ENCODE data around the gene CRYBA4. TPM values are rescaled to one million over a fixed set of nuclear protein-coding genes. Genes with fewer than 3 reads are reported as not detected.

The CRYBA4 gene
- polyA plus RNA-seq, 1 donor (not counting 4 experiments of a cell fraction or from before 2014, with no cell fraction given), result not detected

DNA sequence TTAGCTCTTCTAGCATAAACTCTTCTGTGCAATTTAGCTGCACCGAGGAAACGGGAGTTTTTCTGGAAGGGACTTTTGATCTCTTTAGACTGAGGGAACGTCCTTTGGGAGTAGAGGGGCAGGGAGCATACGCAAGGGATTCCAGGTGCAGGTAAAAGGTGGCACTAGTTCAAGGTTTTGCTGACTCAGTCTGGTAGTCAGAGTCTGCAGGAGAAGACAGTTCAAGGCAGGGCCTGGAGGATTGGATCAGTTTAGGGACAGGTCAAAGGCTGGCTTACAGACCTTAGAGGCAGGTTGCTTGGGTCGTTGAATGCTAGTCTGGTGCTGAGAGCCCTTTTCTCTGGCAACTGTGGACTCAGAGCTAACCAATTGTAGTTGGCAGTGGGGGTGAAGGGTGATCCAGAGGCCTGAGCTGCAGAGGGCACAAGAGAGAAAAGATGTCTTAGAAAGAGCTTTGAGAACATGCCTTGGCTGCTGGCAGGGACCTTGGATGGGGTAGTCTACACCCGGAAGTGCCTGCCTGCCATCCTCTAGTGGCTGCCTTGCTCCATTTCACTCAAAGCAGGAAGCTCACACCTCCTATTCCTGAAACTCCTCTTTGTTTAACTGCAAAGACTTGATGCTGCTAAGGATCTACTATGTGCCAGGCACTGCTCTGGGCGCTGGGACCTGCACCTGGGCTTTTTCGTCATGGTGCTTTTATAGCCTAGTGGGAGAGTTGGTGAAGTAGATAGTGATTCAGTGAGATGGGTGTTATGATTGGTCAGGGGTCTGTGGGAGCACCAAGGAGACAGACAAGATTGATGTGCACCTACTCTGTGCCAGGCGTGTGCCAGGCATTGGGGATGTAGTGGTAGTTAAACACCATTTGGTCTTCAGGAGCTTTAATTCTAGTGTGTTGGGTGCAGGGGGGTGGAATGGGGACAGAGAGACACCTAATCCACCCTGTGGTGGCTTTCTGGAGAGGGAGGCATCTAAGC is 52.7 kb downstream of the CRYBA4 start:
- DNase-seq (ENCODE audit: low read depth, low spot score), result no peak
- H2AFZ ChIP-seq (ENCODE audit: control insufficient read depth, low read length), result no peak overlapping the region
- peaks cover 37% of the 10 kb centered on the region for H3K4me1 ChIP-seq (ENCODE audit: control insufficient read depth, extremely low read depth, insufficient read depth, low read length)
- peak overlapping the region; percentile 99 for H3K4me2 ChIP-seq (ENCODE audit: control insufficient read depth, extremely low read depth, insufficient read depth, low read depth, low read length)
- peaks cover 3% of the 10 kb centered on the region for H4K20me1 ChIP-seq (ENCODE audit: control insufficient read depth, extremely low read depth, insufficient read depth, low read length)
- peaks cover 5% of the 10 kb centered on the region for H3K9me1 ChIP-seq (ENCODE audit: control insufficient read depth, extremely low read depth, insufficient read depth, low read length)
- peaks cover 0 to 1% of the 10 kb centered on the region in 2 experiments for H3K36me3 ChIP-seq (ENCODE audit: control insufficient read depth in 2 of 2, extremely low read depth in 1 of 2, insufficient read depth in 2 of 2, low read length in 2 of 2)
- peaks cover 28% of the 10 kb centered on the region for H3K79me2 ChIP-seq (ENCODE audit: control insufficient read depth, insufficient read depth, low read length)
- peak overlapping the region; percentile 100 for H3K9ac ChIP-seq (ENCODE audit: control insufficient read depth, extremely low read depth, insufficient read depth, low read length)
- dilution Hi-C loops (cut with MboI; ENCODE audit: extremely low pct_ligation_motif_present, low sequenced_read_pairs), result no loop called here
- H3K9me3 ChIP-seq (ENCODE audit: control insufficient read depth, low read depth, low read length), result no peaks in the 10 kb centered on the region
- H3K4me3 ChIP-seq (ENCODE audit: control insufficient read depth in 2 of 3, extremely low read depth in 1 of 3, insufficient read depth in 2 of 3, low read depth in 1 of 3, low read length in 3 of 3), result peak overlapping the region; percentile 55 to 98 (median 58)
- peak; percentile 96 for FAIRE-seq
- no peaks in the 10 kb centered on the region for H3K27me3 ChIP-seq (ENCODE audit: control insufficient read depth, extremely low read depth, insufficient read depth, low read length)
- H3K27ac ChIP-seq (ENCODE audit: control insufficient read depth, insufficient read depth, low read length), result peak overlapping the region; percentile 100
- TF ChIP-seq CTCF (optimal IDR thresholded peaks at IDR 0.05 in 1 of 3, IDR thresholded peaks at IDR 0.05 in 1 of 3, conservative IDR thresholded peaks at IDR 0.05 in 1 of 3; ENCODE audit: extremely low read depth in 1 of 3, insufficient read depth in 2 of 3, low read length in 3 of 3), result no peak

GRCh38 chr22:26675687-26676268 is 54.0 kb downstream of the CRYBA4 start:
- peaks cover 36% of the 10 kb centered on the region for H3K4me1 ChIP-seq (ENCODE audit: control insufficient read depth, extremely low read depth, insufficient read depth, low read length)
- DNase-seq (ENCODE audit: low read depth, low spot score), result no peak
- H3K4me3 ChIP-seq (ENCODE audit: control insufficient read depth in 2 of 3, extremely low read depth in 1 of 3, insufficient read depth in 2 of 3, low read depth in 1 of 3, low read length in 3 of 3), result no peak overlapping the region
- no peaks in the 10 kb centered on the region for H3K27me3 ChIP-seq (ENCODE audit: control insufficient read depth, extremely low read depth, insufficient read depth, low read length)
- no peak overlapping the region for H3K27ac ChIP-seq (ENCODE audit: control insufficient read depth, insufficient read depth, low read length)
- no peak overlapping the region for H3K4me2 ChIP-seq (ENCODE audit: control insufficient read depth, extremely low read depth, insufficient read depth, low read depth, low read length)
- peaks cover 5% of the 10 kb centered on the region for H3K9me1 ChIP-seq (ENCODE audit: control insufficient read depth, extremely low read depth, insufficient read depth, low read length)
- dilution Hi-C loops (cut with MboI; ENCODE audit: extremely low pct_ligation_motif_present, low sequenced_read_pairs), result no loop called here
- FAIRE-seq, result no peak
- peaks cover 1 to 9% of the 10 kb centered on the region in 2 experiments for H3K36me3 ChIP-seq (ENCODE audit: control insufficient read depth in 2 of 2, extremely low read depth in 1 of 2, insufficient read depth in 2 of 2, low read length in 2 of 2)
- no peaks in the 10 kb centered on the region for H3K9me3 ChIP-seq (ENCODE audit: control insufficient read depth, low read depth, low read length)
- H3K9ac ChIP-seq (ENCODE audit: control insufficient read depth, extremely low read depth, insufficient read depth, low read length), result no peak overlapping the region
- peaks cover 3% of the 10 kb centered on the region for H4K20me1 ChIP-seq (ENCODE audit: control insufficient read depth, extremely low read depth, insufficient read depth, low read length)
- no peak overlapping the region for H2AFZ ChIP-seq (ENCODE audit: control insufficient read depth, low read length)
- H3K79me2 ChIP-seq (ENCODE audit: control insufficient read depth, insufficient read depth, low read length), result peaks cover 34% of the 10 kb centered on the region
- TF ChIP-seq EZH2 (IDR thresholded peaks at IDR 0.05; ENCODE audit: low read length) (no peak), CTCF (optimal IDR thresholded peaks at IDR 0.05 in 1 of 3, IDR thresholded peaks at IDR 0.05 in 1 of 3, conservative IDR thresholded peaks at IDR 0.05 in 1 of 3; ENCODE audit: extremely low read depth in 1 of 3, insufficient read depth in 2 of 3, low read length in 3 of 3) (no peak)
